NCI-H774 (cell line): ENCODE data around the gene DGAT2L6.

Experiments
- DNase-seq: peaks from one replicate; lab custom pipeline; 2025; lab: John Stamatoyannopoulos, UW

DGAT2L6 gene

GRCh38 chrX:70176938-70177533 is at the start of gene DGAT2L6:
Gene DGAT2L6 (plus strand): TSS chrX:70177483. CDS start chrX:70177583, 100 bp downstream.
- DNase-seq: no peak

- DNase-seq: no peak
These were observed 49.2 kb upstream of the DGAT2L6 start for GRCh38 chrX:70128071-70128470.

GRCh38 chrX:70129816-70130215 is 47.5 kb upstream of the DGAT2L6 start:
- DNase-seq: no peak

GRCh38 chrX:70132224-70132623 is 45.1 kb upstream of the DGAT2L6 start:
- no peak for DNase-seq

- no peak for DNase-seq
These were observed 44.4 kb upstream of the DGAT2L6 start for GRCh38 chrX:70132877-70133302.

- peak; percentile 73 for DNase-seq
These were observed 43.8 kb upstream of the DGAT2L6 start, which contains the start of gene IGBP1 for GRCh38 chrX:70133303-70134115. Gene IGBP1 (plus strand): TSS chrX:70133447. CDS start chrX:70133948, 501 bp downstream.

- DNase-seq: no peak
These were observed 43.2 kb upstream of the DGAT2L6 start for GRCh38 chrX:70134116-70134477.

GRCh38 chrX:70138622-70139021 is 38.7 kb upstream of the DGAT2L6 start:
- no peak for DNase-seq

GRCh38 chrX:70139736-70140135 is 37.5 kb upstream of the DGAT2L6 start:
- no peak for DNase-seq

GRCh38 chrX:70141373-70141772 is 35.9 kb upstream of the DGAT2L6 start:
- DNase-seq: no peak

- no peak for DNase-seq
These were observed 10.4 kb upstream of the DGAT2L6 start for GRCh38 chrX:70166601-70167590.

GRCh38 chrX:70168238-70169188 is 8.8 kb upstream of the DGAT2L6 start:
- no peak for DNase-seq

GRCh38 chrX:70169281-70169680 is 8.0 kb upstream of the DGAT2L6 start:
- no peak for DNase-seq

- DNase-seq: no peak
These were observed 5.7 kb upstream of the DGAT2L6 start for GRCh38 chrX:70171624-70172023.

- no peak for DNase-seq
These were observed 5.1 kb upstream of the DGAT2L6 start for GRCh38 chrX:70172221-70172620.

GRCh38 chrX:70172964-70173363 is 4.3 kb upstream of the DGAT2L6 start:
- DNase-seq: no peak

GRCh38 chrX:70174754-70175153 is 2.5 kb upstream of the DGAT2L6 start:
- no peak for DNase-seq

GRCh38 chrX:70175338-70175737 is 1.9 kb upstream of the DGAT2L6 start:
- DNase-seq: no peak

- DNase-seq: no peak
These were observed 5.8 kb downstream of the DGAT2L6 start for GRCh38 chrX:70183091-70183490.

GRCh38 chrX:70190225-70190624 is 12.9 kb downstream of the DGAT2L6 start:
- no peak for DNase-seq
